ENCODE results near the gene ITPR3. TPM values are rescaled to one million over a fixed set of nuclear protein-coding genes. Genes with fewer than 3 reads are reported as not detected.

Gene ITPR3
- total and polyA plus RNA-seq, 3 donors from 2014 or later, result 58.2 to 146 (median 80.3) TPM

GRCh38 chr6:33656844-33657243 lies 35.7 kb downstream of the ITPR3 start:
- H3K27me3 ChIP-seq, result no peaks in the 10 kb centered on the region
- no peaks in the 10 kb centered on the region for H3K36me3 ChIP-seq (ENCODE audit: low read depth, missing control alignments)
- 92 to 93% methylated on average over 3 to 5 of the region's 5 CpGs for WGBS, 2 donors
- TF ChIP-seq CTCF (IDR thresholded peaks at IDR 0.05) (no peak), POLR2A (IDR thresholded peaks at IDR 0.05) (no peak)
- H3K4me1 ChIP-seq, result no peaks in the 10 kb centered on the region
- no peak overlapping the region for H3K27ac ChIP-seq
- no peak overlapping the region for H3K4me3 ChIP-seq
- DNase-seq, result no peak
- intact Hi-C loops (cut with DNase I; ENCODE audit: low total_unique reads), result no loop called here
- no peaks in the 10 kb centered on the region for H3K9me3 ChIP-seq

- Histone ChIP-seq H3K4me1 (no peaks in the 10 kb centered on the region), H3K4me3 (no peak overlapping the region), H3K27ac (no peak overlapping the region), H3K9me3 (no peaks in the 10 kb centered on the region), H3K36me3 (ENCODE audit: low read depth, missing control alignments) (no peaks in the 10 kb centered on the region), H3K27me3 (no peaks in the 10 kb centered on the region)
- 91 to 95% methylated on average over 12 to 16 of the region's 16 CpGs for WGBS, 2 donors
- intact Hi-C loops (cut with DNase I; ENCODE audit: low total_unique reads), result no loop called here
- TF ChIP-seq POLR2A (IDR thresholded peaks at IDR 0.05), result no peak
- TF ChIP-seq CTCF (IDR thresholded peaks at IDR 0.05), result no peak
- no peak for DNase-seq
Observed at GRCh38 chr6:33658982-33659689, 38.0 kb downstream of the ITPR3 start.

- TF ChIP-seq POLR2A (IDR thresholded peaks at IDR 0.05), result no peak
- H3K4me1 ChIP-seq, result no peaks in the 10 kb centered on the region
- no peaks in the 10 kb centered on the region for H3K9me3 ChIP-seq
- no peaks in the 10 kb centered on the region for H3K36me3 ChIP-seq (ENCODE audit: low read depth, missing control alignments)
- intact Hi-C loops (cut with DNase I; ENCODE audit: low total_unique reads), result no loop called here
- no peaks in the 10 kb centered on the region for H3K27me3 ChIP-seq
- no peak overlapping the region for H3K4me3 ChIP-seq
- WGBS, 2 donors, result 92 to 93% methylated on average over 6 of the region's 6 CpGs
- H3K27ac ChIP-seq, result no peak overlapping the region
- no peak for DNase-seq
Observed at GRCh38 chr6:33659986-33660385, 38.9 kb downstream of the ITPR3 start.

- no peak for DNase-seq
Observed at GRCh38 chr6:33661106-33661838, 40.1 kb downstream of the ITPR3 start.

More at GRCh38 chr6:33661106-33661838, 40.1 kb downstream of the ITPR3 start:
- H3K9me3 ChIP-seq, result no peaks in the 10 kb centered on the region
- no peaks in the 10 kb centered on the region for H3K4me1 ChIP-seq
- no peak overlapping the region for H3K4me3 ChIP-seq
- no peak overlapping the region for H3K27ac ChIP-seq
- H3K27me3 ChIP-seq, result no peaks in the 10 kb centered on the region
- H3K36me3 ChIP-seq (ENCODE audit: low read depth, missing control alignments), result no peaks in the 10 kb centered on the region
- TF ChIP-seq CTCF (IDR thresholded peaks at IDR 0.05), result no peak
- WGBS, 2 donors, result 86 to 93% methylated on average over 7 to 10 of the region's 10 CpGs
- intact Hi-C loops (cut with DNase I; ENCODE audit: low total_unique reads), result no loop called here
